H1 (cell line): ENCODE results near the gene DYSF.

ENCODE experiments used
- ASH2L ChIP-seq: fragments of 200-600, 300-600 bp; sonication (generic); IDR thresholded peaks from one replicate; pipeline ENCODE4 v1.7.1; 2017; ENCODE audit warnings: low read length
- CBX8 ChIP-seq: fragments of 300-800, 300-1000 bp; sonication (generic); IDR thresholded peaks from 2 replicates; pipeline ENCODE4 v1.7.1; 2016; ENCODE audit warnings: low read depth, low read length, borderline replicate concordance
- CHD1 ChIP-seq: IDR thresholded peaks from 2 replicates; pipeline ENCODE4 v1.6.1; 2012; ENCODE audit warnings: low read depth, low read length, improper control_type of control experiment
- CREB1 ChIP-seq: IDR thresholded peaks from 2 replicates; pipeline ENCODE4 v1.6.1; 2012; ENCODE audit warnings: inconsistent platforms
- EZH2 ChIP-seq: fragments of 200-600 bp; sonication (generic); IDR thresholded peaks from 2 replicates; pipeline ENCODE4 v1.7.1; 2012; ENCODE audit warnings: low read depth, mild to moderate bottlenecking, moderate library complexity, low read length, inconsistent platforms; ENCODE audit not compliant: severe bottlenecking
- POLR2A ChIP-seq, 2 experiments: IDR thresholded peaks; 1 replicate in 1 of 2; 2 replicates in 1 of 2; pipeline ENCODE4 v1.6.1; 2011; ENCODE audit warnings: low read depth in 2 of 2, low read length in 2 of 2, mild to moderate bottlenecking in 2 of 2; ENCODE audit errors: control extremely low read depth in 1 of 2
- POLR2AphosphoS5 ChIP-seq: IDR thresholded peaks from 2 replicates; pipeline ENCODE4 v1.6.1; 2011; ENCODE audit warnings: low read depth, low read length
- RFX5 ChIP-seq: IDR thresholded peaks from 2 replicates; pipeline ENCODE4 v1.6.1; 2011; ENCODE audit warnings: low read depth, low read length, improper control_type of control experiment, borderline replicate concordance
- SIRT6 ChIP-seq: IDR thresholded peaks from one replicate; pipeline ENCODE4 v1.7.1; 2012; ENCODE audit warnings: low read length, inconsistent platforms
- TF ChIP-seq, protein P1 (sequence below), 3 experiments: IDR thresholded peaks; 1 replicate in 2 of 3; 2 replicates in 1 of 3; pipeline versions ENCODE4 v1.5.1 to v1.6.1; 2011; ENCODE audit warnings: low read length in 3 of 3, mild to moderate bottlenecking in 3 of 3, inconsistent platforms in 2 of 3, low read depth in 1 of 3, moderate library complexity in 1 of 3; ENCODE audit not compliant: insufficient read depth in 1 of 3; ENCODE audit errors: control extremely low read depth in 1 of 3

DNA sequence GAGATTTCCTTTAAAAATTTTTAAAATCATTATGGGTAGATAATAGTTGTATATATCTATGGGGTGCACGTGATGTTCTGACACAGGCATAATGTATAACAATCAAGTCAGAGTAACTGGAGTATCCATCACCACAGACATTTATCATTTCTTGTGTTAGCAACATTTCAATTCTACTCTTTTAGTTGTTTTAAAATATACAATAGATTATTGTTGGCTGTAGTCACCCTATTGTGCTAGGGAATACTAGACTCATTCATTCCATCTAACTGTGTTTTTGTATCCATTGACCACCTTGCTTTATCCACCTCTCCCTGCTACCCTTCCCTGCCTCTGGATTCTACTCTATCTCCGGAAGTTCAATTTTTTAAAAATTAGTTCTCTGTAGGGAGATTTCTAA, 31.0 kb downstream of the DYSF start:
- TF ChIP-seq CREB1 (no peak), RFX5 (no peak), ASH2L (no peak), EZH2 (no peak), SIRT6 (no peak), CBX8 (no peak), POLR2AphosphoS5 (no peak), POLR2A (IDR thresholded peaks at IDR 0.05; ENCODE audit: control extremely low read depth in 1 of 2, low read depth in 2 of 2, low read length in 2 of 2) (no peak), CHD1 (no peak)
- TF ChIP-seq, protein P1, sequence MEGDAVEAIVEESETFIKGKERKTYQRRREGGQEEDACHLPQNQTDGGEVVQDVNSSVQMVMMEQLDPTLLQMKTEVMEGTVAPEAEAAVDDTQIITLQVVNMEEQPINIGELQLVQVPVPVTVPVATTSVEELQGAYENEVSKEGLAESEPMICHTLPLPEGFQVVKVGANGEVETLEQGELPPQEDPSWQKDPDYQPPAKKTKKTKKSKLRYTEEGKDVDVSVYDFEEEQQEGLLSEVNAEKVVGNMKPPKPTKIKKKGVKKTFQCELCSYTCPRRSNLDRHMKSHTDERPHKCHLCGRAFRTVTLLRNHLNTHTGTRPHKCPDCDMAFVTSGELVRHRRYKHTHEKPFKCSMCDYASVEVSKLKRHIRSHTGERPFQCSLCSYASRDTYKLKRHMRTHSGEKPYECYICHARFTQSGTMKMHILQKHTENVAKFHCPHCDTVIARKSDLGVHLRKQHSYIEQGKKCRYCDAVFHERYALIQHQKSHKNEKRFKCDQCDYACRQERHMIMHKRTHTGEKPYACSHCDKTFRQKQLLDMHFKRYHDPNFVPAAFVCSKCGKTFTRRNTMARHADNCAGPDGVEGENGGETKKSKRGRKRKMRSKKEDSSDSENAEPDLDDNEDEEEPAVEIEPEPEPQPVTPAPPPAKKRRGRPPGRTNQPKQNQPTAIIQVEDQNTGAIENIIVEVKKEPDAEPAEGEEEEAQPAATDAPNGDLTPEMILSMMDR (IDR thresholded peaks at IDR 0.05; ENCODE audit: control extremely low read depth in 1 of 3, insufficient read depth in 1 of 3, low read depth in 1 of 3, low read length in 3 of 3) = no peak
